ENCODE measurements around the gene WNT5A.

DNA sequence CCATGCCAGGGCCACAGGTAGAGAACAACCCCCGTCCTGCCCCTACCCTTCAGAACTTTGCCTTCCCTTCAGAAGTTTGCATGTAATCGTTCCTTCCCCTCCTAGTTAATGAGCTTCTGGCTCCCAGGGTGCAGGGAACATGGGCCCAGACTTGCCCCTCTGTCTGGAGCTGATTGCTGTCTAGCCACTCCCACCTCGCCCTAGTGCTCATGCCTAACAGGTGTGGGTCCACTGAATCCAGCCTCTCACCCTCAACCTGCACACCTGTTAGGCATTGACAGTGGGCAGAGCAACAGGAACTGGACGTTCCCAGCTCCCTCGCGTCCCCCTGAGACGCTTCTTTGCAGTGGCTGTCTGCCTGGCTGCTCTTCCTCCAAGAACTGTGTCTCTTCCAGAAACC, 40.3 kb downstream of the WNT5A start:
- TF ChIP-seq, protein P1, sequence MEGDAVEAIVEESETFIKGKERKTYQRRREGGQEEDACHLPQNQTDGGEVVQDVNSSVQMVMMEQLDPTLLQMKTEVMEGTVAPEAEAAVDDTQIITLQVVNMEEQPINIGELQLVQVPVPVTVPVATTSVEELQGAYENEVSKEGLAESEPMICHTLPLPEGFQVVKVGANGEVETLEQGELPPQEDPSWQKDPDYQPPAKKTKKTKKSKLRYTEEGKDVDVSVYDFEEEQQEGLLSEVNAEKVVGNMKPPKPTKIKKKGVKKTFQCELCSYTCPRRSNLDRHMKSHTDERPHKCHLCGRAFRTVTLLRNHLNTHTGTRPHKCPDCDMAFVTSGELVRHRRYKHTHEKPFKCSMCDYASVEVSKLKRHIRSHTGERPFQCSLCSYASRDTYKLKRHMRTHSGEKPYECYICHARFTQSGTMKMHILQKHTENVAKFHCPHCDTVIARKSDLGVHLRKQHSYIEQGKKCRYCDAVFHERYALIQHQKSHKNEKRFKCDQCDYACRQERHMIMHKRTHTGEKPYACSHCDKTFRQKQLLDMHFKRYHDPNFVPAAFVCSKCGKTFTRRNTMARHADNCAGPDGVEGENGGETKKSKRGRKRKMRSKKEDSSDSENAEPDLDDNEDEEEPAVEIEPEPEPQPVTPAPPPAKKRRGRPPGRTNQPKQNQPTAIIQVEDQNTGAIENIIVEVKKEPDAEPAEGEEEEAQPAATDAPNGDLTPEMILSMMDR (IDR thresholded peaks at IDR 0.05; ENCODE audit: poor library complexity), result no peak
- no peak for TF ChIP-seq EZH2phosphoT487 (IDR thresholded peaks at IDR 0.05; ENCODE audit: low read depth, severe bottlenecking, unreplicated experiment)
- no peak for TF ChIP-seq EZH2 (IDR thresholded peaks at IDR 0.05; ENCODE audit: borderline replicate concordance)

Data from hepatocyte (in vitro differentiated cells).